Measurements from ENCODE around the gene TLE2. TPM values are rescaled to one million over a fixed set of nuclear protein-coding genes. Genes with fewer than 3 reads are reported as not detected.
A peak's percentile ranks its signal among the peaks of the same experiment; 100 is the strongest.

TLE2 gene
- total and polyA plus RNA-seq, 9 of the 15 experiments (the other 6 are each of a cell fraction or from before 2014, with no cell fraction given), result 0.35 to 13.1 (median 6.2) TPM

- TF ChIP-seq REST (IDR thresholded peaks at IDR 0.05; ENCODE audit: borderline replicate concordance), result peak; percentile 91
- no peak for TF ChIP-seq REST (CRISPR knock-in tag; IDR thresholded peaks at IDR 0.05; ENCODE audit: low read depth)
- TF ChIP-seq SOX6 (IDR thresholded peaks at IDR 0.05), result peak; percentile 14; the same call in 1 of the 2 replicates
- TF ChIP-seq SP1 (CRISPR knock-in tag; IDR thresholded peaks at IDR 0.05), result no peak
- no peak for TF ChIP-seq MAFK (IDR thresholded peaks at IDR 0.05; ENCODE audit: low read length)
- TF ChIP-seq KAT7 (CRISPR knock-in tag; IDR thresholded peaks at IDR 0.05; ENCODE audit: borderline replicate concordance), result no peak
- no peak for TF ChIP-seq ZNF785 (CRISPR knock-in tag; IDR thresholded peaks at IDR 0.05)
- peak; percentile 68; the same call in 1 of the 2 replicates for TF ChIP-seq ZNF212 (CRISPR knock-in tag; IDR thresholded peaks at IDR 0.05)
- no peak for TF ChIP-seq ZNF57 (CRISPR knock-in tag; IDR thresholded peaks at IDR 0.05)
- no peak for TF ChIP-seq ZNF592 (IDR thresholded peaks at IDR 0.05)
- 0 out of 2 replicates have a peak, but pooled peaks have one; percentile 35 for TF ChIP-seq SLC30A9 (CRISPR knock-in tag; IDR thresholded peaks at IDR 0.05)
- TF ChIP-seq USF1 (CRISPR knock-in tag; IDR thresholded peaks at IDR 0.05), result no peak
- TF ChIP-seq YY1 (IDR thresholded peaks at IDR 0.05; ENCODE audit: borderline replicate concordance in 1 of 3, control insufficient read depth in 1 of 3, extremely low read depth in 1 of 3, insufficient read depth in 3 of 3, insufficient read length in 1 of 3, insufficient replicate concordance in 2 of 3, low read depth in 1 of 3, low read length in 2 of 3), result no peak
Measured at GRCh38 chr19:2962018-2962670, 66.9 kb downstream of the TLE2 start (continued).
